Keratinocyte (primary cell): ENCODE results near the gene TSLP. TPM values are rescaled to one million over a fixed set of nuclear protein-coding genes. Genes with fewer than 3 reads are reported as not detected.

Source experiments
- DNase-seq: peaks from one replicate; pipeline ENCODE4 v3.0.0-alpha.2; 2011; ENCODE audit warnings: low read depth, missing footprints, low spot score
- FAIRE-seq: peaks from 2 replicates; lab custom pipeline; 2011; peaks lifted over from hg19 to GRCh38; lab: Jason Lieb, UNC
- H2AFZ ChIP-seq: 2 replicates; pipeline ENCODE4 v1.6.0; 2012; ENCODE audit warnings: low read length, control low read depth, inconsistent platforms; ENCODE audit not compliant: control insufficient read depth
- H3K27ac ChIP-seq: 2 replicates; pipeline ENCODE4 v1.5.1; 2011; ENCODE audit warnings: low read length; ENCODE audit not compliant: control insufficient read depth, insufficient read depth
- H3K27me3 ChIP-seq: 3 replicates; pipeline ENCODE4 v1.6.0; 2011; ENCODE audit warnings: low read length; ENCODE audit not compliant: control insufficient read depth, insufficient read depth; ENCODE audit errors: extremely low read depth
- H3K36me3 ChIP-seq, 2 experiments: 2 replicates in 1 of 2; 3 replicates in 1 of 2; pipeline ENCODE4 v1.5.1; 2011; ENCODE audit warnings: low read length in 2 of 2, mild to moderate bottlenecking in 1 of 2; ENCODE audit not compliant: control insufficient read depth in 2 of 2, insufficient read depth in 2 of 2; ENCODE audit errors: extremely low read depth in 1 of 2
- H3K4me1 ChIP-seq: 3 replicates; pipeline ENCODE4 v1.5.1; 2011; ENCODE audit warnings: low read length; ENCODE audit not compliant: control insufficient read depth, insufficient read depth; ENCODE audit errors: extremely low read depth
- H3K4me2 ChIP-seq: 3 replicates; pipeline ENCODE4 v1.6.0; 2011; ENCODE audit warnings: low read depth, low read length; ENCODE audit not compliant: control insufficient read depth, insufficient read depth; ENCODE audit errors: extremely low read depth
- H3K4me3 ChIP-seq, 3 experiments: fragments of 200-600 bp in 1 of 3; sonication (generic) in 1 of 3; 2 replicates in 2 of 3; 3 replicates in 1 of 3; pipeline ENCODE4 v1.5.1; 2011 to 2016; ENCODE audit warnings: low read length in 3 of 3, mild to moderate bottlenecking in 3 of 3, control low read depth in 2 of 3, inconsistent platforms in 1 of 3, low read depth in 1 of 3, mixed read lengths in 1 of 3, mixed run types in 1 of 3, moderate library complexity in 1 of 3; ENCODE audit not compliant: control insufficient read depth in 2 of 3, insufficient read depth in 2 of 3; ENCODE audit errors: extremely low read depth in 1 of 3
- H3K79me2 ChIP-seq: 2 replicates; pipeline ENCODE4 v1.6.0; 2012; ENCODE audit warnings: low read length; ENCODE audit not compliant: control insufficient read depth, insufficient read depth
- H3K9ac ChIP-seq: 3 replicates; pipeline ENCODE4 v1.6.0; 2011; ENCODE audit warnings: low read length; ENCODE audit not compliant: control insufficient read depth, insufficient read depth; ENCODE audit errors: extremely low read depth
- H3K9me1 ChIP-seq: 3 replicates; pipeline ENCODE4 v1.6.0; 2011; ENCODE audit warnings: low read length; ENCODE audit not compliant: control insufficient read depth, insufficient read depth; ENCODE audit errors: extremely low read depth
- H3K9me3 ChIP-seq: 2 replicates; pipeline ENCODE4 v1.5.1; 2012; ENCODE audit warnings: low read depth, low read length; ENCODE audit not compliant: control insufficient read depth
- H4K20me1 ChIP-seq: 3 replicates; pipeline ENCODE4 v1.6.0; 2011; ENCODE audit warnings: low read length; ENCODE audit not compliant: control insufficient read depth, insufficient read depth; ENCODE audit errors: extremely low read depth
- CTCF ChIP-seq, 3 experiments: IDR thresholded peaks in 1 of 3; conservative IDR thresholded peaks in 1 of 3; optimal IDR thresholded peaks in 1 of 3; 2 replicates in 2 of 3; 3 replicates in 1 of 3; pipeline versions ENCODE3 to v1.5.1; 2011; ENCODE audit warnings: low read length in 3 of 3, mild to moderate bottlenecking in 3 of 3, moderate library complexity in 2 of 3, control low read depth in 1 of 3, inconsistent platforms in 1 of 3; ENCODE audit not compliant: insufficient read depth in 2 of 3; ENCODE audit errors: extremely low read depth in 1 of 3
- EZH2 ChIP-seq: IDR thresholded peaks from one replicate; pipeline ENCODE4 v1.6.1; 2012; ENCODE audit warnings: inconsistent platforms, mild to moderate bottlenecking, low read length, moderate library complexity
- dilution Hi-C: fragments of 300-500 bp; cut with MboI; formaldehyde crosslinking; loops from one replicate; pipeline ENCODE4 v1.7.0; 2020; ENCODE audit warnings: low sequenced_read_pairs; ENCODE audit not compliant: extremely low pct_ligation_motif_present
- polyA plus RNA-seq, 5 experiments: library from polyadenylated mRNA; depleted of rRNA in 3 of 5; stranded (reverse) in 3 of 5; stranded (forward) in 1 of 5; unstranded in 1 of 5; fragments of >200 nt; gene quantifications; 1 replicate in 1 of 5; 2 replicates in 3 of 5; 3 replicates in 1 of 5; pipeline versions ENCODE4 v1.2.1 to v1.2.3, GENCODE V29; 2011 to 2012; ENCODE audit warnings: missing spikeins in 2 of 5, low read depth in 1 of 5, low replicate concordance in 1 of 5

TSLP gene
- polyA plus RNA-seq, 1 donor (not counting 4 experiments of a cell fraction or from before 2014, with no cell fraction given): 1.1 TPM

GRCh38 chr5:111069839-111070238, 1.7 kb upstream of the TSLP start:
- FAIRE-seq: no peak
- dilution Hi-C loops: no loop called here
- H3K4me1 ChIP-seq: peaks cover 10% of the 10 kb centered on the region
- H3K9me1 ChIP-seq: no peaks in the 10 kb centered on the region
- peaks cover 17% of the 10 kb centered on the region for H3K27me3 ChIP-seq
- no peaks in the 10 kb centered on the region for H4K20me1 ChIP-seq
- DNase-seq: no peak
- H3K27ac ChIP-seq: no peak overlapping the region
- H3K79me2 ChIP-seq: no peaks in the 10 kb centered on the region
- H3K36me3 ChIP-seq: no peaks in the 10 kb centered on the region
- TF ChIP-seq EZH2 (no peak), CTCF (optimal IDR thresholded peaks at IDR 0.05 in 1 of 3, IDR thresholded peaks at IDR 0.05 in 1 of 3, conservative IDR thresholded peaks at IDR 0.05 in 1 of 3; ENCODE audit: extremely low read depth in 1 of 3, insufficient read depth in 2 of 3, low read length in 3 of 3) (no peak)
- no peak overlapping the region for H3K9ac ChIP-seq
- no peak overlapping the region for H3K4me2 ChIP-seq
- H3K4me3 ChIP-seq: no peak overlapping the region
- H3K9me3 ChIP-seq: no peaks in the 10 kb centered on the region
- no peak overlapping the region for H2AFZ ChIP-seq

- FAIRE-seq (no peak), DNase-seq (no peak)
- no peak overlapping the region for H2AFZ ChIP-seq
- H4K20me1 ChIP-seq: no peaks in the 10 kb centered on the region
- H3K9ac ChIP-seq: no peak overlapping the region
- peaks cover 16% of the 10 kb centered on the region for H3K4me1 ChIP-seq
- TF ChIP-seq EZH2 (no peak), CTCF (optimal IDR thresholded peaks at IDR 0.05 in 1 of 3, IDR thresholded peaks at IDR 0.05 in 1 of 3, conservative IDR thresholded peaks at IDR 0.05 in 1 of 3; ENCODE audit: extremely low read depth in 1 of 3, insufficient read depth in 2 of 3, low read length in 3 of 3) (no peak)
- H3K9me3 ChIP-seq: no peaks in the 10 kb centered on the region
- H3K27me3 ChIP-seq: peaks cover 17% of the 10 kb centered on the region
- no peak overlapping the region for H3K27ac ChIP-seq
- H3K79me2 ChIP-seq: no peaks in the 10 kb centered on the region
- no peaks in the 10 kb centered on the region for H3K9me1 ChIP-seq
- dilution Hi-C loops: no loop called here
- H3K36me3 ChIP-seq: no peaks in the 10 kb centered on the region
- H3K4me2 ChIP-seq: no peak overlapping the region
- no peak overlapping the region for H3K4me3 ChIP-seq
Measured at GRCh38 chr5:111070272-111071134, 1.0 kb upstream of the TSLP start.
